Progenitor cell of endocrine pancreas (in vitro differentiated cells): ENCODE results near the gene BLACAT1. TPM values are rescaled to one million over a fixed set of nuclear protein-coding genes. Genes with fewer than 3 reads are reported as not detected.

Source experiments
- DNase-seq: peaks from one replicate; pipeline ENCODE4 v3.0.0; 2021; ENCODE audit warnings: low spot score; ENCODE audit not compliant: unreplicated experiment
- H3K27ac Mint-ChIP-seq: 2 replicates; pipeline ENCODE4 v1.8.0; 2021; ENCODE audit warnings: mild to moderate bottlenecking, moderate library complexity, mixed read lengths
- H3K27me3 Mint-ChIP-seq: 2 replicates; pipeline ENCODE4 v1.8.0; 2021; ENCODE audit warnings: mixed read lengths
- H3K36me3 Mint-ChIP-seq: 2 replicates; pipeline ENCODE4 v1.8.0; 2022; ENCODE audit warnings: mixed read lengths; ENCODE audit not compliant: insufficient read depth
- H3K4me1 Mint-ChIP-seq: 2 replicates; pipeline ENCODE4 v1.8.0; 2021; ENCODE audit warnings: low read depth, mixed read lengths
- H3K4me3 Mint-ChIP-seq: 2 replicates; pipeline ENCODE4 v1.8.0; 2021; ENCODE audit warnings: low read depth, mild to moderate bottlenecking, moderate library complexity, mixed read lengths
- H3K9me3 Mint-ChIP-seq: 2 replicates; pipeline ENCODE4 v1.8.0; 2021; ENCODE audit warnings: low read depth, mixed read lengths
- CTCF ChIP-seq: fragments of 200-600 bp; sonication (generic); IDR thresholded peaks from one replicate; pipeline ENCODE4 v1.5.0; 2021; ENCODE audit warnings: antibody characterized with exemption, mild to moderate bottlenecking; ENCODE audit not compliant: unreplicated experiment
- total RNA-seq: library from RNA; stranded (reverse); gene quantifications from 2 replicates; pipeline ENCODE4 v1.2.1, GENCODE V29; 2021

The BLACAT1 gene
- total RNA-seq, 1 donor from 2014 or later: 6.3 TPM

- Mint-ChIP-seq H3K27ac (no peak overlapping the region), H3K4me3 (peak overlapping the region; percentile 26)
- no peak for DNase-seq
These were observed 10.3 kb downstream of the BLACAT1 start for GRCh38 chr1:205445646-205445935.

GRCh38 chr1:205444931-205445645 lies 10.8 kb downstream of the BLACAT1 start:
- Mint-ChIP-seq H3K4me1 (peaks cover 73% of the 10 kb centered on the region), H3K27ac (no peak overlapping the region), H3K4me3 (peak overlapping the region; percentile 26), H3K36me3 (peaks cover 5% of the 10 kb centered on the region), H3K9me3 (no peaks in the 10 kb centered on the region), H3K27me3 (no peaks in the 10 kb centered on the region)
- DNase-seq: no peak
- no peak for TF ChIP-seq CTCF

More at GRCh38 chr1:205445646-205445935, 10.3 kb downstream of the BLACAT1 start:
- Mint-ChIP-seq H3K27me3 (no peaks in the 10 kb centered on the region), H3K36me3 (peaks cover 5% of the 10 kb centered on the region), H3K9me3 (no peaks in the 10 kb centered on the region), H3K4me1 (peaks cover 76% of the 10 kb centered on the region)
- TF ChIP-seq CTCF: no peak

GRCh38 chr1:205444300-205444930 lies 11.4 kb downstream of the BLACAT1 start:
- peaks cover 70% of the 10 kb centered on the region for H3K4me1 Mint-ChIP-seq
- H3K27me3 Mint-ChIP-seq: no peaks in the 10 kb centered on the region
- H3K9me3 Mint-ChIP-seq: no peaks in the 10 kb centered on the region
- H3K36me3 Mint-ChIP-seq: peaks cover 5% of the 10 kb centered on the region
- DNase-seq: no peak
- H3K4me3 Mint-ChIP-seq: no peak overlapping the region
- H3K27ac Mint-ChIP-seq: no peak overlapping the region
- no peak for TF ChIP-seq CTCF

GRCh38 chr1:205443585-205444299 lies 12.1 kb downstream of the BLACAT1 start:
- Mint-ChIP-seq H3K27ac (no peak overlapping the region), H3K27me3 (no peaks in the 10 kb centered on the region), H3K9me3 (no peaks in the 10 kb centered on the region), H3K36me3 (peaks cover 5% of the 10 kb centered on the region), H3K4me3 (no peak overlapping the region), H3K4me1 (peaks cover 64% of the 10 kb centered on the region)
- DNase-seq: no peak
- no peak for TF ChIP-seq CTCF

GRCh38 chr1:205442051-205442725 lies 13.7 kb downstream of the BLACAT1 start:
- no peaks in the 10 kb centered on the region for H3K9me3 Mint-ChIP-seq
- peaks cover 3% of the 10 kb centered on the region for H3K36me3 Mint-ChIP-seq
- DNase-seq: no peak
- no peak overlapping the region for H3K4me3 Mint-ChIP-seq
- peaks cover 4% of the 10 kb centered on the region for H3K27me3 Mint-ChIP-seq
- peak overlapping the region; percentile 79 for H3K27ac Mint-ChIP-seq
- no peak for TF ChIP-seq CTCF
- peaks cover 51% of the 10 kb centered on the region for H3K4me1 Mint-ChIP-seq
